LoVo (cell line): ENCODE results near the gene AAMP.
A peak's percentile ranks its signal among the peaks of the same experiment; 100 is the strongest.
"Not testable (repeated sequence)": the region's sequence is repeated elsewhere in the genome, so short reads cannot be mapped to it uniquely, and the experiment has no call there.

Experiments
- DNase-seq: peaks from one replicate; pipeline ENCODE4 v3.0.0-alpha.2; 2016; ENCODE audit warnings: low spot score

AAMP gene

DNA sequence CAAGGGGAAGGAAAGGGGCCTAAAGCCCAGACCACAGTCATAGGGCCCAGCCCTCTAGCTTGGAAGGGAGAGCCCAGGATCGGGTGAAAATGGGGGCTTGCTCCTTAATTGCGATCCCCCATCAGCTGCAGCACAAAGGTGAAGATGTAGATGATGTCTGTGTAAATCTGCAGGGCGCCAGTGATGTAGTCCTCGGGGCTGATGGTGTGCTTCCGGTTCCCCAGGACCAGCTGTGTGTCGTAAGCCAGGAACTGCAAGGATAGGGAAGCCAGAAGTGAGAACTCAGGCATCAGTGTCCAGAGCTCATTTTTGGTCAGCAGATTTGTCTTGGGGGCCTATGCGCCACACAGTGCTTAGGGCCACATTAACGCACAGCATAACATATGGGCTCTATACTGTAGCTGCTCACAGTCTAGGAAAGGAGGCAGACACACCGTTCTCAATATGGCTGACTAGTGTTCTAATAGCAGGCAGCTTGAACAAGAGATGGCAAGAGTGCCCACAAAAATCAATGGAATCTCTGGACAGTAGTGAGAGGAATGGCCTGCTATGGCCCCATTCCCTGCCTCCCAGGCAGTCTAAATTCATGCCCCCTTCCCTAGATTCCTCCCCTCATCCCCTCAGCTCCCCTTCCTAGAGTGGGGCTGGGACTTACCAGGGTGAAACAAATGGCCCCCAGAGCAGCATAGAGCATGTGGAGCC is 5.6 kb upstream of the AAMP start:
- DNase-seq: no peak

DNA sequence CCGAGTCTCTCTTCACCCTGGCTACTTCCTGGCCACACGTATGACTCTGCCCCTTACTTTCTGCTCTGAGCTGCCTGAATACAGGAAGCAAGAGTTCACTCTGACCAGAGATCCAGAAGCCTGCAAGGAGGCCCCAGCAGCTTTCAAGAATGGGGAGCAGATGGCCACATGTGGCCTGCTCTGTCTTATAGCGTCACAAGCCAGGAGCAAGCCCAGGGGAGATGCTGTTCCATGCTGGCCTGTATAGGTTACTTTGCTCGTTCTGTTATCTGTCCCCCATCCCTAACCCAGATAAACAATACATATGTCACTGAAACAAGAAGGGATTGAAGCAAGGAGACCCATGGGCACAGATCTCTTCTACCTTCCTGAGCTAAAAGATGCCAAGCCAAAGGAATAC is 4.6 kb upstream of the AAMP start:
- DNase-seq: no peak

DNA sequence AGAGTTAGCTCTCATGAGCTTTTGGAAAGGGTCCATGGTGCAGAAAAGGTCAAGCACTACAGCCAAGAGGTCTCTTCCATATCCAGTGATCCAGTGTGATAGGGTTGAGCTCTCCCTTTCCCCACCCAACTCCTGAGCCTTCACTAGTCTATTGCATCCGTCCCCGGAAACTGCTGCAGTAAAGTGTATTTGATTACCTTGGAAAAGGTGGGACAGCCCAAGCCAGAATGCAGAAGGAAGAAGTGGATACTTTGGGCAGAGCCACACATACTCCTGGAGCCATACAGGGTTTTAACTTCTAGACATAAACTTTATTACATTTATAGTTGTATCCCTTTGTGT is 3.9 kb upstream of the AAMP start:
- no peak for DNase-seq

DNA sequence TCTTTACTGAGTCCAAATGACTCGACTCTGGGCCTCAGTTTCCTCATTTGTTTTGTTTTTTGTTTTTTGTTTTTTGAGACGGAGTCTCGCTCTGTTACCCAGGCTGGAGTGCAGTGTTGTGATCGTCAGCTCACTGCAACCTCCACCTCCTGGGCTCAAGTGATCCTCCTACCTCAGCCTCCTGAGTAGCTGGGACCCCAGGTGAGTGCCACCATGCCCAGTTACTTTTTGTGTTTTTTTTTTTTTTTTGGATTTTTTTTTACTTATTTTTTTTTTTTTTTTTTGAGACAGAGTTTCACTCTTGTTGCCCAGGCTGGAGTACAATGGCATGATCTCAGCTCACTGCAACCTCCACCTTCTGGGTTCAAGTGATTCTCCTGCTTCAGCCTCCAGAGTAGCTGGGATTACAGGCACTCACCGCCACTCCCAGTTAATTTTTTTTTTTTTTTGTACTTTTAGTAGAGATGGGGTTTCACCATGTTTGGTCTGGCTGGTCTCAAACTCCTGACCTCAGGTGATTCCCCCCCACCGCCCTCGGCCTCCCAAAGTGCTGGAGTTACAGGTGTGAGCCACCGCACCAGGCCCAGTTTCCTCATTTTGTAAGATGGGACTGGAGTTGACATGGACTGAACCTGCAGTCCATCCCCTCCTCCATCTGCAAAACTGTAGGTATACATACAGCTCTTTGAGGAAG is 3.4 kb upstream of the AAMP start:
- not testable (repeated sequence) for DNase-seq

DNA sequence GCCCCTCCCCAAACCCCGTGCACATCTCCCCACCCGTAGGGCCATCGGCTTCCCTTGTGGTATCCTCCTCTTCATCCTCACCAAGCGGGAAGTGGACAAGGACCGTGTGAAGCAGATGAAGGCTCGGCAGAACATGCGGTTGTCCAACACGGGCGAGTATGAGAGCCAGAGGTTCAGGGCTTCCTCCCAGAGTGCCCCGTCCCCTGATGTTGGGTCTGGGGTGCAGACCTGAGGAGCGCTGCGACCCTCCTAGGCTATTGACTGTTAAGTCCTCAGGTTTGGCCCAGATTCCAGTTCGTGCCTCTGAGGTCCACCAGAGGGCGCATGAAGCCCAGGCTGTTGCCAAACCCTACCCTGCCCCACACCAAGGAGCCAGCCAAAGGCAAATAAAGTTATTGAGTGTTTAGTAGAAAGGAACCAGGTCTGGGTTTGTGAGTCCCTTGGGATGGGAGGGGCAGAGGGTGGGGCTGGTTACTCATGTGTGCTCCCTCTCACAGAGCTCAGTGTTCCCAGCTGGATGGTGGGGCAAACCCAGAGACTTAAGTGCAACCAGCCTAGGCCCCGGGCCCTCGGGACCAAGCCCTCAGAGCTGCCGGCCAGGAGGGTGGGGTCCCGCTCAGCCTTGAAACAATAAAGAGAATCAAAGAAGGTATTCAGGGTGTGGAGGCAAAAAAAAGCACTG is 2.7 kb upstream of the AAMP start:
- DNase-seq: peak; percentile 95

DNA sequence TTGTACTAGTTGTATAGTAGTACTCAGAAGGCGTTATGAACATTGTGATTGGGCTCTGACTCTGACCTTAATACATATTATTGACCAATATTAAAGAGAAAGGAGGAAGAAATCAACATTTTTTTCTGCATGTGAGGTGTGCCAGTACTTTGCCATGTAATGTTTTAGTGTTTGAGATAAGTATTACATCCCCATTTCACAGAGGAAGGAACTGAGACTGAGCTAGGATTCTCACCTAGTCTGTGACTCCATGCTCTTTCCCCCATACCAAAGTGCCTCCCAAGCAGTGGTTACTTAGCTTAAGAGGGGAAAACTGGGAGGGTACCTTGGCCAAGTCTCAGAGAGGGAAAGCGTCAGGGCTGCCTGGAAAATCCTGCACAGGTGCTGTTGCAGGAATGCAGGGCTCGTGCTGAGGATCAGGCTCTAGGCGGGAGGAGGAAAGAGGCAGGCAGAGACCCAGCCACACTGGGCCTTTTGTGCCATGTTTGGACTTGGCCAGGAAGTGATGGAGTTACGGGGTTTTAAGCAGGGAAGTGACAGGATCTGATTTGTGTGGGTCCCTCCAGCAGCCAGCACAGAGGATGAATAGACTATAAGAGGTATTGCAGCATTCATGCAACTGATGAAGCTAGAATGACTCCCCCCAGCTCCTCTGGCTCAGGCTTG is 2.1 kb upstream of the AAMP start:
- DNase-seq: no peak

DNA sequence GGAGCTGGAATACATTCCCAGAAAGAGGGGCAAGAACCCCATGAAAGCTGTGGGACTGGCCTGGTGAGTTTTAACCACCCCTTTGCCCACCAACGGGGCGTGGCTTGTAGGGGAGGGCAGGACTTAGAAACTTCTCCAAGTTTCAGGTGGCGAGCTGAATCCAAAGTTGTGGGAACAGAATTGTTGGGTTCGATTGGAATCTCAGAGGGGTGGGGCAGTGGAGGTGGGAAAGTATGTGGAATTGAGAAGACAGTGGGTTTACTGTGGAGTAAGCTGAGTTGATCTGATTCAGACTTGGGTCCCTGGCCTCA is 1.5 kb upstream of the AAMP start:
- no peak for DNase-seq

DNA sequence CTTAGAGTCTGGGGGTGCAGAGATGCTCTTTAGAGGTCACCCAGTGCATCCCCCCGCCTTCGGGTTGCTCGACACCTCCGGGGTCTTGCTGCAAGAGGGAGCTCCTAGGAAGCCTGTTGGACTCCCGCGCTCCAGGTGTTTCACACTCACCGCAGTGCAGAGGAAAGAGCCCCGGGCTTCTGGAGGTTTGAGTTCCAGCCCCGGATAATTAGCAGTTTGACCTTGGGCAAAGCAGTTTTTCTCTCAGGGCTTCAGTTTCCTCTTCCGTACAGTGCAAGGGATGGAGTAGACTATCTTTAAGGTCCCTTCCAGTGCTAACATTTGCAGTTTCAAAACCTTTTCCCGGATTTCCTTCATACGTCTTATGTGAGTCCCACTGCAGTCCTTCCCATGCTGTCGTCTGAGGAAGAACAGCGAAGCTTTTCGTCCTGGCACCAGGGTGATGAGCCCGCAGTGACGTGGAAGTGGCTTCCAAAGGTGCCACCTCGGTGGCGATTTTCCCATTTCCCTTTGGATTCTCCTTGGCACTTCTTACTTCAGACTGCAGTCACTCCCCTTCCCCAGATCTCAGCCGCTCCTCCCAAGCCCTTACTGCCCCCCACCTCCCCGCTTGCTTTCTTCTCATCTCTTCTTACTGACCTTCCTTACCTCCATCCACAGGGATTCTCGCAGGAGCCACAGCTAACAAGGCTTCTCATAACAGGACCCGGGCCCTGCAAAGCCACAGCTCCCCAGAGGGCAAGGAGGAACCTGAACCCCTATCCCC is 967 bp upstream of the AAMP start:
- DNase-seq: no peak

DNA sequence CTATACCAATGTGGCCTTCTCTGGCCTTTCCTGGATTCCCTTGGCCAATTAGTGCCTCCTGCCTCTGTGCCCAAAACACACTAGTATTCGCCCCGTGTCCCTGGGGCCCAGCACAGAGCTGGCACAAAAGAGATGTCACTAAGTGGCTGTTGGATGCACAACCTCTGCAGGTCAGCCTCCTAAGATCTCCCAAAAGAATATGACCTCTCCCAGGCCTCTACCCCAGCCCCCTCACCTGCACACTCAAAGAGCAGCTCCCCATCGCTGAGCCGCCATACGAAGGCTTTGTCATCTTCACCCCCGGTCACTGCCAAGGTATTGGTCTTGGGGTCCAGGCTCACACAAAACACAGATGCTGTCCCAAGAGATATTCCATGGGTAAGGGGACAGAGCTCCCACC is 2.7 kb downstream of the AAMP start:
- DNase-seq: no peak

DNA sequence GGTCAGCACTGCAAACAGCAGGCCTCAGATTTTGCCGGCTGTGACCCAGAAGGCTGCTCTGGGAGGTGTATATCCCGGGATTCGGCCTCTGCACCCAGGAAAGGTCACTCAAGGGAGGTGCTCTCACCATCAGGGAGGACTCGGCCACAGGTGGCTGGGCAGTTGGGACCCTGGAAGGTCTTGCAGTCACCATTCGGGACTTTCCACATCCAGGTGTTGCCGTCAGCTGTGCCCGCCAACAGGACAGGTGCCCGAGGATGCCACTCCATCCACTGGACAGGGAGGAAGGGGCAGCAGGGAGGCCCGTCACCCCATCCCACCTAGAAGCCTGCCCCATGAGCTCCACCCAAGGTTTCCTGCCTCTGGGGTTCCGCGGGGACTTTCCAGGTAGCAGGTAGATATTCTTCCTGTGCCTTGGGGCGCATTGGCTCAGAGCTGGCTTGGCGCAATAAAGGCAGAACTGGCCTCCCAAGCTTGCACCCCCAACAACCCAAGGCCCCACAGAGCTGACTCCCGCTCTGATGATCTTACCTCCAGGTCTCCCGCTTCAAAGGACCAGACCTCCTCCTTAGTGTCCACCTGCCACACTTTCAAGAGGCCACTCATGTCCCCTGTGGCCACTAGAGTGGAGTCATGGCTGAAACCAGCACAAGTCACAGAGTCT is 3.5 kb downstream of the AAMP start:
- DNase-seq: no peak

DNA sequence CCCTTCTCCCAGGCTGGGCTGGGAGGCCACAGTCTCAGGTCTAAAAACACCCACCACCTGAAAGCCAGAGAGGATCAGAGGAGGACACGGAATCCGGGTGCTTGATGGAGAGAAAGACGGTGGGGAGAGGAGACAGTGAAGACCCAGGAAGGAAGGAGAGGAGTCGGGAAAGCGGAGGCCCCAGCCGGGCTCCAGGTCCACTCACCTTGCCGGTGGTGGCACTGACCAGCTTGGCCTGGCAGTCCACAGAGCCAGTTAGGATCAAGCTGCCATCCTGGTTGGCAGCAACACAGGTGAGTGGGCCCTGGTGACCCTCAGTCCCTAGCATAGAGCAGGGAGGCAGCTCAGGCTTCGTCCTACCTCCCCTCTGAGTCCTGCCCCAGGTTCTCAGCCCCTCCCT is 4.3 kb downstream of the AAMP start:
- DNase-seq: no peak

DNA sequence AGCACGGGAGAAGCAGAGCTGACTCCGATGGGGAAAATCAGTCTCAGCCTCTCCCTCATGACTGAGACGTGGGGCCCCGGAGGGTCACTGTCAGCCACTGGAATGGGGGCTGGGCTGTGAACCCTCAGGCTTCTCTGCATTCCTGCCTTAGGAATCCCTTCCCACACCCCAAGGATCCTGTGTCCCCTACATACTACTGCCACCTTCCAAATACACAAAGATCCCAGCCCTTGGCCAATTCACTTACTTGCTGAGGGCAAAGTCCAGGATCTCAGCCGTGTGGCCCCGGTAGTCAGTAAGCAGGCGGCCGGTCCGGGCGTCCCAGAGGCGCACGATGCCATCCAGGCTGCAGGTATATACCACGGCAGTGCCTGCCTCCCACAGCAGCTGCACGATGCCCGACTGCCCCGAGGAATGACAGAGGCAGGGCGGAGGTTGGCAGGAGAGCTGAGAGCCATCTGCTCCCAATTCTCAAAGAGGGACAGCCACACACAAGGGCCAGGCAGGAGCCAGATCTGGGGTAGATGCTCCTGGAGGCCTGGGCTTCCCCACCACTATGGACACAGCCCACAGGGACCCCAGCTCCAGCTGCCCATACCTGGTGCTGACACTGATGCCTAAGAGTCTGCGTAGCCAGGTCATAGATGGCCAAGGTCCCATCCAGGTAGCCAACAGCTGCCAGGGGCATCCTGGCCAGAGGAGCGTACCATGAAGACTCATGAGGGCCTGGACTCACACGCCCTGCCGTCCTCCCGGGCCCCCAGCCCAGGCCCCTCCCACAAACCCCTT is 5.0 kb downstream of the AAMP start:
- DNase-seq: no peak

DNA sequence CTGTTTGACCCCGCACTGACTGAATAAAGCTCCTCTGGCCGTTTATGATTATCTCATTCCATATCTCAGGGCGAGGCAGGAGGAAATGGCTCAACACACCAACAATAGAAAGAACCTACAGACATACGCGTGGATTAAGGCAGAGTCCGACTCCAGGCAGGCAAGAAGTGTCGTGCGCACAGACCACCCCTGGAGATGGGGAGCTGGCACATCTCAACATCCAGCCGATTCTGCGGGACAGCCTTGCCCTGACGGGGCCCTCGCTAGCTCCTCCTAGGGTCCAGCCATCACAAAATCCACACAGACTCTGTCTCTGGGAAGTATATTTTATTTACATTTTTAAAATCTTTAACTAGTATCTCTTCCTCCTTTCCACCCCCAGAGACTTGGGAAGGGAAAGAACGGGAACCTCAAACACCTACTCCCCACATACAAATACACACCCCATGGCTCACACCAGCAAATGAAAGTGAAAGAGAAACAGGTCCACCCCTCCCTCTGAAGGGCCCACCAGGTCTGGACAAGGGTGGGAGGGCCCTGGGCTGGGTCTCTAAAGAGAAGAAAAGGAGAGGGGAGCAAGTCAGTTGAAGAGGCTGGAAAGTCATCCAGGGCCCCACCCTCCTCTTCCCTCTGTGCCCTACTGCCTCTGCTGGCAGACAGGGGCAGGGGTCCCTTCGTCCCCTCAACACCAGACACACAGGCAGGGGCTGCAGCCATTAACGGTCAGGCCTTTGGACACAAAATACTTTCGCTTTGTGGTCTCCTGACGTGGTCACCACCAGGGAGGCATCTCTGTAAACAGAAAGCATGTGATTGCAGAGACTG is 5.9 kb downstream of the AAMP start:
- DNase-seq: no peak

DNA sequence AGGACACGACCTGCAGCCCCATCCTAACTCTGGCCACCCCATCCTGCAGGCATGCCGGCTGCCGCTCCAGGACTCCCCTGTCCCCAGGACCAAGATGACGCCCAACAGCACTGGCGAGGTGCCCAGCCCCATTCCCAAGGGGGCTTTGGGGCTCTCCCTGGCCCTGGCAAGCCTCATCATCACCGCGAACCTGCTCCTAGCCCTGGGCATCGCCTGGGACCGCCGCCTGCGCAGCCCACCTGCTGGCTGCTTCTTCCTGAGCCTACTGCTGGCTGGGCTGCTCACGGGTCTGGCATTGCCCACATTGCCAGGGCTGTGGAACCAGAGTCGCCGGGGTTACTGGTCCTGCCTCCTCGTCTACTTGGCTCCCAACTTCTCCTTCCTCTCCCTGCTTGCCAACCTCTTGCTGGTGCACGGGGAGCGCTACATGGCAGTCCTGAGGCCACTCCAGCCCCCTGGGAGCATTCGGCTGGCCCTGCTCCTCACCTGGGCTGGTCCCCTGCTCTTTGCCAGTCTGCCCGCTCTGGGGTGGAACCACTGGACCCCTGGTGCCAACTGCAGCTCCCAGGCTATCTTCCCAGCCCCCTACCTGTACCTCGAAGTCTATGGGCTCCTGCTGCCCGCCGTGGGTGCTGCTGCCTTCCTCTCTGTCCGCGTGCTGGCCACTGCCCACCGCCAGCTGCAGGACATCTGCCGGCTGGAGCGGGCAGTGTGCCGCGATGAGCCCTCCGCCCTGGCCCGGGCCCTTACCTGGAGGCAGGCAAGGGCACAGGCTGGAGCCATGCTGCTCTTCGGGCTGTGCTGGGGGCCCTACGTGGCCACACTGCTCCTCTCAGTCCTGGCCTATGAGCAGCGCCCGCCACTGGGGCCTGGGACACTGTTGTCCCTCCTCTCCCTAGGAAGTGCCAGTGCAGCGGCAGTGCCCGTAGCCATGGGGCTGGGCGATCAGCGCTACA is 7.0 kb downstream of the AAMP start:
- no peak for DNase-seq

DNA sequence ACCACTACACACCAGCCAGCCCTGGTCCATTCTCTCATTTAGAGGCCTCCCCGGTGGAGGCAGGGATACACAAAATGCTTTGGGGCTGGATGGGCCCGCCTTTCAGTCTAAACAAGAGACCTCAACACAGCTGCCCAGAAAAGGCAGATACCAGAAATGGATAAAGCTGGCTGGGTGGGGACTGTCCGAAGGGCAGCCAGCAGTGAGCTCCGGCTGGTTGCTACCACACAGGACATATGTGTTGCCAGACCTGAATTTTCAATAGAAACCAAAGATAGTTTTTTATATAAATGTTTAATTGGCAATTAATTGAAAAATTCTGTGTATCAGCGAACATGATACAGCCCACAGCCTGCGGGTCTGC is 7.7 kb downstream of the AAMP start:
- DNase-seq: no peak

DNA sequence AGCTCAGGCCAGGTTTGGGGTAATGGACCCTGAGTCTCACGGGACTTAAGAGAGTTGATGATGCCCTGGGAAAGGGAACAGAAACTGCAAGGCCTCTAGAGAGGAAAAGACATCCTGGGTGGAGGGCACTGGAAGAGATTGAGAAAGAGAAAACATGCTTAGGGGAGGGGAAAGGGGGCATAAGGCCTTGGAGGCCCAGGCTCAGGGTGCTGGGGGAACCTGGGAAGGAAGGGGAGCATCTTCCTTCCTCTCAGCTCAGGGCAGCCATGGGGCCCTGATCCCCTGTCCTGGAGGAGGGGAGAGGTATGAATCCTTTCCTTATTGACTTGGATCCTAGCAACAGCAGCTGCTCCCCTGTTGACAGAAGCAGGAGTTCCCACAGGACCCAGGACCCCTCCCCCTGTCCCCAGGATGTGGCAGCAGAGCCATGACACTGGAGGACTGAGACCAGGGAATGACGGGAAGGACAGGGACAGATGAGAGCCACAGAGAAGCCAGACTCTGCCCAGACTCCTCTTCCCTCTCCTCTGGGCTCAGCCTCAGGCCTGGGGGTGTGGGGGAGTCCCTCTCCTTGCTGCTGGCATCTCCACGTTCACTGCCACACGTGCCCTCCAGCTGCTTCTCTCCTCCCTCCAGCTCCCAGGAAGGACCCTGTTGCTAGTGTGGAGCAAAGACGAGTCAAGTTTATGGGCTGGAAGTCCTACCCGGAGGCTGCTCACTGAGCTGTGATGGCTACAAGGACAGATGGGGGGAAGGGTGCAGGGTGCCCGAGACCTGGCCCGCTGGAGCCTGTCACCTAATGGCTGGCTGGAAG is 8.3 kb downstream of the AAMP start:
- DNase-seq: no peak

DNA sequence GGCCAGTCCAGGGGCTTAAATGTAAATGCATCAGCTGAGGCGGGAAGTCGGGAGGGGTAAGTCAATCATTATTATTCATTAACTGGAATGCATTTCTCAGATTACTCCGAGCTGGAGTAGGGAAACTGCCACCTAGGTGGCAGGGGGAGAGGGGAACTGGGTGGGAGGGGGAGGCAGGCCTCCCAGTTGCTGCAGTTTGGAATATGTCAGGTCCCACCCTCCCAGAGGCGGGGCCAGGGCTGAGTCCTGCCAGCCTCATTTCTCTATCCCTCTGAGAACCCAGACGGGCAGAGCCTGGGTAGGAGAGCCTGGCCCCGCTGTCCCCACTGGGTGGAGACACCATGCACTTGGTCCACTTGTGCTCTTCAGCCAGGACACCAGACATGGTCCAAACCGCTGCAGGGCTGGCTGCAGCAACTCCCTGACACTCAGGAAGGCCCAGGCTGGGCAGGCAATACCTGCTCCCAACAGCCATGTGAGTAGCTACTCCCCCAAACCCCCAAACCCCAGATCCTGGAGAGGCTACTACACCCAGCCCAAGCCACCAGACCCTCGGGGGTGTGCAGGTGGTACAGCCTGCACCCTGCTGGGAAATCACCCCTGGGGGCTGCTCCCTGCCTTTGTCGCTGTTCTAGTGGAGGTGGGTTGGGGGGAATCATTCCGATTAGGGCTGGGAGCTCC is 9.1 kb downstream of the AAMP start, which contains the start of gene GPBAR1:
GPBAR1 (plus strand) TSS at position 274 of the 681 bp plus-strand sequence. CDS start 1,710 bp downstream, outside the sequence.
- no peak for DNase-seq
